B cell (primary cell): ENCODE results near the gene FTCD. TPM values are rescaled to one million over a fixed set of nuclear protein-coding genes. Genes with fewer than 3 reads are reported as not detected.

Source experiments
- ATAC-seq: fragments of 200-7000 bp; cut with Tn5 transposase; one replicate; pipeline ENCODE4 v1.10.0; 2021; ENCODE audit warnings: low read depth, mild to moderate bottlenecking, moderate number of reproducible peaks, moderate library complexity
- CTCF ChIA-PET: fragments of 350-600 bp; sonication (Branson Sonifier 250); formaldehyde crosslinking; loops from one replicate; lab custom pipeline; 2021; ENCODE audit warnings: antibody characterized with exemption, inconsistent platforms; lab: Charles Lee
- POLR2A ChIA-PET: fragments of 350-600 bp; sonication (Branson Sonifier 250); formaldehyde crosslinking; loops from one replicate; lab custom pipeline; 2021; ENCODE audit warnings: antibody characterized with exemption; lab: Charles Lee
- DNase-seq: peaks from one replicate; pipeline ENCODE4 v3.0.0; 2013
- H2AFZ ChIP-seq: 2 replicates; pipeline ENCODE4 v1.6.1; 2012; ENCODE audit warnings: mild to moderate bottlenecking, low read depth, low read length; ENCODE audit not compliant: insufficient read depth, poor library complexity, severe bottlenecking
- H3K27ac ChIP-seq, 2 donors: 1 replicate in 1 of 2; 2 replicates in 1 of 2; pipeline ENCODE4 v1.5.1; 2012 to 2013; ENCODE audit warnings: low read length in 2 of 2, mild to moderate bottlenecking in 2 of 2, moderate library complexity in 1 of 2
- H3K27me3 ChIP-seq, 4 experiments: fragments of 200-600 bp in 1 of 4; sonication (generic) in 1 of 4; replicated peaks in 1 of 4; 1 replicate in 2 of 4; 2 replicates in 2 of 4; pipeline versions ENCODE4 v1.6.1 to v1.7.0; 2013 to 2016; ENCODE audit warnings: low read length in 3 of 4, mild to moderate bottlenecking in 2 of 4, mixed read lengths in 1 of 4, moderate library complexity in 1 of 4; ENCODE audit not compliant: insufficient read depth in 4 of 4, control insufficient read depth in 3 of 4; ENCODE audit errors: control extremely low read depth in 1 of 4
- H3K36me3 ChIP-seq, 2 experiments: replicated peaks in 1 of 2; 1 replicate in 1 of 2; 2 replicates in 1 of 2; pipeline versions ENCODE4 v1.6.1 to v1.7.1; 2013; ENCODE audit warnings: low read length in 1 of 2; ENCODE audit not compliant: insufficient read depth in 2 of 2, control insufficient read depth in 1 of 2; ENCODE audit errors: control extremely low read depth in 1 of 2, extremely low read depth in 1 of 2
- H3K4me1 ChIP-seq, 2 donors: fragments of 200-600 bp in 1 of 2; sonication (generic) in 1 of 2; 1 replicate in 1 of 2; 2 replicates in 1 of 2; pipeline versions ENCODE4 v1.5.1 to v1.6.1; 2013 to 2017; ENCODE audit warnings: low read length in 2 of 2; ENCODE audit not compliant: control insufficient read depth in 2 of 2, insufficient read depth in 2 of 2
- H3K4me2 ChIP-seq: replicated peaks from 2 replicates; pipeline ENCODE3; 2012; ENCODE audit warnings: mild to moderate bottlenecking, low read depth, low read length; ENCODE audit not compliant: poor library complexity, severe bottlenecking
- H3K4me3 ChIP-seq, 5 experiments: fragments of 200-600 bp in 1 of 5; sonication (generic) in 1 of 5; 1 replicate in 3 of 5; 2 replicates in 2 of 5; pipeline versions ENCODE4 v1.5.1 to v1.7.0; 2011 to 2016; ENCODE audit warnings: low read length in 4 of 5, mild to moderate bottlenecking in 4 of 5, low read depth in 2 of 5, control low read depth in 1 of 5, moderate library complexity in 1 of 5; ENCODE audit not compliant: insufficient read depth in 1 of 5; ENCODE audit errors: control extremely low read depth in 1 of 5, extremely low read depth in 1 of 5
- H3K79me2 ChIP-seq: fragments of 200-600 bp; sonication (generic); one replicate; pipeline ENCODE4 v1.6.0; 2016; ENCODE audit warnings: low read length; ENCODE audit not compliant: control insufficient read depth, insufficient read depth
- H3K9ac ChIP-seq: fragments of 200-600 bp; sonication (generic); 2 replicates; pipeline ENCODE4 v1.6.1; 2017; ENCODE audit warnings: mild to moderate bottlenecking, low read length, moderate library complexity
- H3K9me3 ChIP-seq, 3 donors: one replicate each; pipeline versions ENCODE4 v1.6.1 to v1.7.1; 2013; ENCODE audit warnings: low read length in 2 of 3; ENCODE audit not compliant: control insufficient read depth in 2 of 3, insufficient read depth in 1 of 3; ENCODE audit errors: control extremely low read depth in 1 of 3
- H4K20me1 ChIP-seq: 2 replicates; pipeline ENCODE4 v1.6.0; 2012; ENCODE audit warnings: mild to moderate bottlenecking, low read length; ENCODE audit not compliant: insufficient read depth, control insufficient read depth, poor library complexity, severe bottlenecking
- H3K27ac Mint-ChIP-seq: one replicate; pipeline ENCODE4 v1.8.0; 2021; ENCODE audit warnings: mixed read lengths
- H3K27me3 Mint-ChIP-seq: one replicate; pipeline ENCODE4 v1.8.0; 2021; ENCODE audit warnings: mixed read lengths
- H3K4me1 Mint-ChIP-seq: one replicate; pipeline ENCODE4 v1.8.0; 2021; ENCODE audit warnings: mixed read lengths
- H3K4me3 Mint-ChIP-seq: one replicate; pipeline ENCODE4 v1.8.0; 2021; ENCODE audit warnings: mixed read lengths
- H3K9me3 Mint-ChIP-seq: one replicate; pipeline ENCODE4 v1.8.0; 2022; ENCODE audit warnings: mixed read lengths; ENCODE audit not compliant: insufficient read depth
- EZH2 ChIP-seq: IDR thresholded peaks from 2 replicates; pipeline ENCODE4 v1.6.1; 2012; ENCODE audit warnings: borderline replicate concordance, low read depth, mild to moderate bottlenecking, moderate library complexity, low read length; ENCODE audit not compliant: insufficient read depth, poor library complexity, severe bottlenecking
- WGBS: methylation state at CpG from one replicate; pipeline ENCODE4 v1.1.5; 2013; ENCODE audit warnings: missing lambda C conversion rate; ENCODE audit not compliant: insufficient coverage; 5-methylcytosine and 5-hydroxymethylcytosine counted together
- intact Hi-C: fragments of 100-400 bp; cut with micrococcal nuclease; formaldehyde crosslinking; loops from one replicate; pipeline ENCODE4 v1.10.0; 2022
- polyA plus RNA-seq: library from polyadenylated mRNA; depleted of rRNA; stranded (reverse); fragments of >200 nt; gene quantifications from 2 replicates; pipeline ENCODE4 v1.2.3, GENCODE V29; 2012
- total RNA-seq, 2 donors: library from RNA; stranded (reverse); fragments of 120-200 nt in 1 of 2; gene quantifications; 1 replicate in 1 of 2; 2 replicates in 1 of 2; pipeline versions ENCODE4 v1.2.3 to v1.2.4, GENCODE V29; 2013 to 2022
- TF ChIP-seq, protein P1 (sequence below): fragments of 200-600 bp; IDR thresholded peaks from one replicate; pipeline ENCODE4 v1.8.0; 2022; ENCODE audit warnings: antibody characterized with exemption, mild to moderate bottlenecking

Gene FTCD
- total and polyA plus RNA-seq, 2 donors (not counting 1 experiment from before 2014, with no cell fraction given), result 0.22 to 0.39 TPM

DNA sequence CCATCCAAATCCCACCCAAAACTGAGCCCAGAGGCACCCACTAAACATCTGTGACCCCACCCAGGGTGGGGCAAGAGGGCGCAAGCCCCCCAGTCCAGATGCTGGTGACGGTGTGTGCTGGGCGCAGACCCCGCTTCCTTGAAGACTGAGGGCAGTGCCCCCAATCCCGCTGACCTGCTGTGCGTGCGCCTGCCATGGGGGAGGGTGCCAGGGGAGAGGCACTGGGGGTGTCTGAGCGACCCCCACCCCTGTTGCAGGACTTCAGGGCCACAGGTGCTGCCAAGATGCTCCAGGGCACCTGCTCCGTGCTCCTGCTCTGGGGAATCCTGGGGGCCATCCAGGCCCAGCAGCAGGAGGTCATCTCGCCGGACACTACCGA is 44.2 kb downstream of the FTCD start:
- CTCF ChIA-PET, result no interaction called here
- no peak overlapping the region for H2AFZ ChIP-seq
- no peak for ATAC-seq

DNA sequence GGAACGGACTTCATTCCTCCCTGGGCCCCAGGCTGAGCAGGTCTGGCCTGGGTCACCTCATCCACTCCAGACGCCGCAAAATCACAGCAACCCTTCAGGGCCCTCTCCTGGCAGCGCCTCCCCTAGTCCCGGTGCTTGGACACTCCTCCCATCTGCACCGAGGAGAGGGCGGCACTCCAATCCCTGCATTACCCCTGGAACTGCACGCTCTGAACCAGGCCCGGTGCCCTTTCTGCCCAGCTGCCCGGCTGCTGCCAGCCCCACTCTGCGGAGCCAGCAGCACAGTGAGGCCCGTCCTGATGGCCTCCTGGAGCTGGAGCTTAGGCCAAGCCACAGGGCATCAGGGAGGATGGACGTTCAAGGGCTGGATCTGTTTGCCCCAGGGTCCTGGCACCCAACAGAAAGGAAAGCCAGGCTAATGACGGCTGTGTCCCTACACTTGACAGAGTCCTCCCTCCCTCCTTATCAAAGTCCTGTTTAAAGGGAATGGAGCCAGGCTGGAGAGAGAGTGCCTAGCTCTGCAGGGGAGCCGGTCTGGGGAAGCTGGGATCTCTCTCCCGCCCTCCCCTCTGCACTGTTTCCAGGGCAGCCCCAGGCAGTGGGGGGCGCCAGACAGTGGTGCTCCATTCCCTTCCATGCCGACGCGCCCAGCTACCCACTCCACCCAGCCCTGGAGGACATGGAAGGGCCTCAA is 44.7 kb downstream of the FTCD start:
- intact Hi-C loops, result no loop called here
- no peak overlapping the region for H3K27ac Mint-ChIP-seq

More for the DNA sequence above, 44.2 kb downstream of the FTCD start:
- no peaks in the 10 kb centered on the region for H3K4me1 Mint-ChIP-seq
- TF ChIP-seq, protein P1, sequence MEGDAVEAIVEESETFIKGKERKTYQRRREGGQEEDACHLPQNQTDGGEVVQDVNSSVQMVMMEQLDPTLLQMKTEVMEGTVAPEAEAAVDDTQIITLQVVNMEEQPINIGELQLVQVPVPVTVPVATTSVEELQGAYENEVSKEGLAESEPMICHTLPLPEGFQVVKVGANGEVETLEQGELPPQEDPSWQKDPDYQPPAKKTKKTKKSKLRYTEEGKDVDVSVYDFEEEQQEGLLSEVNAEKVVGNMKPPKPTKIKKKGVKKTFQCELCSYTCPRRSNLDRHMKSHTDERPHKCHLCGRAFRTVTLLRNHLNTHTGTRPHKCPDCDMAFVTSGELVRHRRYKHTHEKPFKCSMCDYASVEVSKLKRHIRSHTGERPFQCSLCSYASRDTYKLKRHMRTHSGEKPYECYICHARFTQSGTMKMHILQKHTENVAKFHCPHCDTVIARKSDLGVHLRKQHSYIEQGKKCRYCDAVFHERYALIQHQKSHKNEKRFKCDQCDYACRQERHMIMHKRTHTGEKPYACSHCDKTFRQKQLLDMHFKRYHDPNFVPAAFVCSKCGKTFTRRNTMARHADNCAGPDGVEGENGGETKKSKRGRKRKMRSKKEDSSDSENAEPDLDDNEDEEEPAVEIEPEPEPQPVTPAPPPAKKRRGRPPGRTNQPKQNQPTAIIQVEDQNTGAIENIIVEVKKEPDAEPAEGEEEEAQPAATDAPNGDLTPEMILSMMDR, result no peak
- TF ChIP-seq EZH2, result no peak
- DNase-seq, result no peak
- Histone ChIP-seq H3K27ac (no peak overlapping the region), H3K36me3 (no peaks in the 10 kb centered on the region), H3K4me3 (no peak overlapping the region), H3K9ac (no peak overlapping the region), H4K20me1 (no peaks in the 10 kb centered on the region), H3K27me3 (no peaks in the 10 kb centered on the region), H3K4me1 (no peaks in the 10 kb centered on the region), H3K79me2 (no peaks in the 10 kb centered on the region), H3K9me3 (peaks cover 0 to 43% (median 6%) of the 10 kb centered on the region in 3 donors), H3K4me2 (no peak overlapping the region)
- 86% methylated on average over 11 of the region's 12 CpGs for WGBS
- POLR2A ChIA-PET, result no interaction called here
- intact Hi-C loops, result no loop called here
- H3K27me3 Mint-ChIP-seq, result no peaks in the 10 kb centered on the region
- H3K9me3 Mint-ChIP-seq, result peaks cover 2% of the 10 kb centered on the region
- H3K27ac Mint-ChIP-seq, result no peak overlapping the region
- no peak overlapping the region for H3K4me3 Mint-ChIP-seq

More for the DNA sequence above, 44.7 kb downstream of the FTCD start:
- Histone ChIP-seq H4K20me1 (no peaks in the 10 kb centered on the region), H3K36me3 (no peaks in the 10 kb centered on the region), H3K27ac (no peak overlapping the region), H3K27me3 (no peaks in the 10 kb centered on the region), H3K4me3 (no peak overlapping the region), H3K4me1 (no peaks in the 10 kb centered on the region), H3K4me2 (no peak overlapping the region), H3K79me2 (no peaks in the 10 kb centered on the region), H2AFZ (no peak overlapping the region), H3K9ac (no peak overlapping the region), H3K9me3 (peaks cover 0 to 38% (median 6%) of the 10 kb centered on the region in 3 donors)
- DNase-seq (no peak), ATAC-seq (no peak)
- H3K4me1 Mint-ChIP-seq, result no peaks in the 10 kb centered on the region
- ChIA-PET CTCF (no interaction called here), POLR2A (no interaction called here)
- no peak overlapping the region for H3K4me3 Mint-ChIP-seq
- no peaks in the 10 kb centered on the region for H3K27me3 Mint-ChIP-seq
- WGBS, result 93% methylated on average over 16 of the region's 20 CpGs
- TF ChIP-seq, protein P1, result no peak
- TF ChIP-seq EZH2, result no peak
- H3K9me3 Mint-ChIP-seq, result peaks cover 5% of the 10 kb centered on the region
